GM19438 (cell line): ENCODE measurements around the gene RSAD1.
"Not testable (repeated sequence)": the region's sequence is repeated elsewhere in the genome, so short reads cannot be mapped to it uniquely, and the experiment has no call there.

ENCODE experiments used
- ATAC-seq: cut with Tn5 transposase; IDR thresholded peaks from one replicate; pipeline ENCODE4 v1.9.1; 2021; ENCODE audit warnings: low read depth; ENCODE audit not compliant: unreplicated experiment

RSAD1 gene

GRCh38 chr17:50471009-50471905, 7.4 kb upstream of the RSAD1 start:
- no peak for ATAC-seq

- no peak for ATAC-seq
Observed at GRCh38 chr17:50472286-50472685, 6.4 kb upstream of the RSAD1 start.

- not testable (repeated sequence) for ATAC-seq
Observed at GRCh38 chr17:50472761-50473161, 5.9 kb upstream of the RSAD1 start.

- no peak for ATAC-seq
Observed at GRCh38 chr17:50473901-50474300, 4.8 kb upstream of the RSAD1 start.

- ATAC-seq, result no peak
Observed at GRCh38 chr17:50474523-50474922, 4.1 kb upstream of the RSAD1 start.

GRCh38 chr17:50475362-50475761, 3.3 kb upstream of the RSAD1 start:
- ATAC-seq, result no peak

GRCh38 chr17:50475775-50476544, 2.7 kb upstream of the RSAD1 start:
- not testable (repeated sequence) for ATAC-seq

- ATAC-seq, result no peak
Observed at GRCh38 chr17:50476545-50477315, 1.9 kb upstream of the RSAD1 start.

- ATAC-seq, result no peak
Observed at GRCh38 chr17:50477976-50478375, 684 bp upstream of the RSAD1 start.

GRCh38 chr17:50479522-50480141, 972 bp downstream of the RSAD1 start:
- ATAC-seq, result no peak

GRCh38 chr17:50480142-50480764, 1.6 kb downstream of the RSAD1 start:
- ATAC-seq, result no peak

GRCh38 chr17:50480854-50481490, 2.3 kb downstream of the RSAD1 start:
- no peak for ATAC-seq

- no peak for ATAC-seq
Observed at GRCh38 chr17:50481648-50482047, 3.0 kb downstream of the RSAD1 start.

- ATAC-seq, result no peak
Observed at GRCh38 chr17:50482110-50482509, 3.5 kb downstream of the RSAD1 start.

- no peak for ATAC-seq
Observed at GRCh38 chr17:50482516-50482915, 3.9 kb downstream of the RSAD1 start.

- ATAC-seq, result no peak
Observed at GRCh38 chr17:50483266-50483665, 4.6 kb downstream of the RSAD1 start.

GRCh38 chr17:50484386-50485155, 5.9 kb downstream of the RSAD1 start:
- ATAC-seq, result no peak

GRCh38 chr17:50487213-50488096, 8.8 kb downstream of the RSAD1 start:
- ATAC-seq, result no peak
